GM12873 (cell line): ENCODE results near the gene DCUN1D3.

ENCODE experiments used
- TF ChIP-seq, protein P1 (sequence below): IDR thresholded peaks from 2 replicates; pipeline ENCODE4 v1.5.1; 2012; ENCODE audit warnings: low read depth, mild to moderate bottlenecking, moderate library complexity, low read length, control low read depth; ENCODE audit not compliant: insufficient read depth; ENCODE audit errors: missing control alignments

DCUN1D3 gene

DNA sequence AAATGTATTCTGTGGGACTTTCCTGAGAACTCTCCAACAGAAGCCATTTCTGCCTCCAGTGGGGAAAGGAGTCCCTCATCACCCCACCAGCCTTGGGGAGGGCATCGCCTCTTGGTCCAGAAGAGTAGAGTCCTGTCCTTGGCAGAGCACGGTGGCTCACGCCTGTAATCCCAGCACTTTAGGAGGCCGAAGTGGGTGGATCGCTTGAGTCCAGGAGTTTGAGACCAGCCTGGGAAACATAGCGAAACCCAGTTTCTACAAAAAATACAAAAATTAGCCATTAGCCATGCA is 41.4 kb upstream of the DCUN1D3 start:
- TF ChIP-seq, protein P1, sequence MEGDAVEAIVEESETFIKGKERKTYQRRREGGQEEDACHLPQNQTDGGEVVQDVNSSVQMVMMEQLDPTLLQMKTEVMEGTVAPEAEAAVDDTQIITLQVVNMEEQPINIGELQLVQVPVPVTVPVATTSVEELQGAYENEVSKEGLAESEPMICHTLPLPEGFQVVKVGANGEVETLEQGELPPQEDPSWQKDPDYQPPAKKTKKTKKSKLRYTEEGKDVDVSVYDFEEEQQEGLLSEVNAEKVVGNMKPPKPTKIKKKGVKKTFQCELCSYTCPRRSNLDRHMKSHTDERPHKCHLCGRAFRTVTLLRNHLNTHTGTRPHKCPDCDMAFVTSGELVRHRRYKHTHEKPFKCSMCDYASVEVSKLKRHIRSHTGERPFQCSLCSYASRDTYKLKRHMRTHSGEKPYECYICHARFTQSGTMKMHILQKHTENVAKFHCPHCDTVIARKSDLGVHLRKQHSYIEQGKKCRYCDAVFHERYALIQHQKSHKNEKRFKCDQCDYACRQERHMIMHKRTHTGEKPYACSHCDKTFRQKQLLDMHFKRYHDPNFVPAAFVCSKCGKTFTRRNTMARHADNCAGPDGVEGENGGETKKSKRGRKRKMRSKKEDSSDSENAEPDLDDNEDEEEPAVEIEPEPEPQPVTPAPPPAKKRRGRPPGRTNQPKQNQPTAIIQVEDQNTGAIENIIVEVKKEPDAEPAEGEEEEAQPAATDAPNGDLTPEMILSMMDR: no peak

DNA sequence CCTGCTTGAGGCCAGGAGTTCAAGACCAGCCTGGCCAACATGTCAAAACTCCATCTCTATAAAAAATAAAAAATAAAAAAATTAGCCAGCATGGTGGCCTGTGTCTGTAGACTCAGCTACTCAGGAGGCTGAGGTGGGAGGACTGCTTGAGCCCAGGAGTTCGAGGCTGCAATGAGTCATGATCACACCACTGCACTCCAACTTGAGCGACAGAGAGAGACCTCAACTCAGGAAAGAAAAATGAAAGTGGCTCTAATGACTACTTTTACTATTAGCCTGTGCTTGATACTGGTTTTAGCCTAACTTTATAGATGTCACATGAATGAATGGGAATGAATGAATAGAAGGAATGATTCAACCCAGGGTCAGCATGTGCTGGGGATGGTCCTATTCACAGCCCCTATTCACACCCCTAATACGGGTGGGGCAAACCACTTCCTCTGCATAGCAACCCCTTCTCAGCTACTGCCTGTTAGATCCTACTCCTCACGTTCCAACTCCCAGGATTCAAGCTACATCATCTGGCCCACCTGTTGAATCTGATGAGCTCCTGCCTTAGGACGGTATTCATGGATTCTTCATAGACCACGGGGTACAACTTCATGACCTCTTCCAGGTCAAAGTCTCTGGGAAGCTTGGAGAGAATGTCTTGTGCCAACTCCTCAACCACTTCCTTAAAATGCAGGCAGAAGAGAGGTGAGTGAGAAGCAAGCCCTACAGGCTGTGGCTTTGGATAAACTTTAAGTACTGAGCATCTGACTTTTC is 40.9 kb upstream of the DCUN1D3 start:
- TF ChIP-seq, protein P1: no peak

DNA sequence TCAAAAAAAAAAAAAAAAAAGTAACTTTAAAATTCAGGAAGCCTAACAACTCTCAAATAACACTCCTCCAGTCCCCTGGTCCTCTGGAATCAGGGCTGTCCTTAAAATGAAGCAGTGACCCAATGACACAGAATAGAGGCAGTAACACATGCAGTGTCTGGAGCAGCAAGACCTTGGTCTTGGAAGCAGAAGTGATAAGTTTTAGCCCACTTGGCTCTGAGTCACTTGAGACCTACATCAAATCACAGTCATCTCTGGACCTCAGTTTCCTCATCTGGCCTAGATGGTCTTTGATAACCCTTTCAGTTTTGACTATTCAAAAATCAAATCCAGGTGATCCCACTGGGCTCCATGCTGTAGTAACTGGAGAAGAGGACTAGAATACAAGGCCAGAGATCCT is 39.5 kb upstream of the DCUN1D3 start:
- TF ChIP-seq, protein P1: no peak

DNA sequence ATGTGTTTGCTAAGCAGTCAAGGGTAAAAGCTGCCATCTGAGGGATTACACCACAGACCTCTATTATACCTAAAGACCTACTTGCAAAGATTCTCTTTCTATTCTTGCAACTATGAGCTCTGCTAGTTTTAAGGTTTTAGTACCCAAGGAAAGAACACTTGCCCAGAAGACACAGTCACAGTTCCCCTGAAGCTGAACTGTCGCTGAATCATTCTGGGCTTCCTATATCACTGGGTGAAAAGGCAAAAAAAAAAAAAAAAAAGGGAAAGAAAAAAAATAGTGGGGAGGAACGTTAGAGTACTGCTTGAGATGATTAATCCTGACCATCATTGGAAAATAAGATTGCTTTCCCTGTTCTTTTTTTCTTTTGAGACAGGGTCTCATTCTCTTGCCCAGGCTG is 38.3 kb upstream of the DCUN1D3 start:
- TF ChIP-seq, protein P1: no peak

DNA sequence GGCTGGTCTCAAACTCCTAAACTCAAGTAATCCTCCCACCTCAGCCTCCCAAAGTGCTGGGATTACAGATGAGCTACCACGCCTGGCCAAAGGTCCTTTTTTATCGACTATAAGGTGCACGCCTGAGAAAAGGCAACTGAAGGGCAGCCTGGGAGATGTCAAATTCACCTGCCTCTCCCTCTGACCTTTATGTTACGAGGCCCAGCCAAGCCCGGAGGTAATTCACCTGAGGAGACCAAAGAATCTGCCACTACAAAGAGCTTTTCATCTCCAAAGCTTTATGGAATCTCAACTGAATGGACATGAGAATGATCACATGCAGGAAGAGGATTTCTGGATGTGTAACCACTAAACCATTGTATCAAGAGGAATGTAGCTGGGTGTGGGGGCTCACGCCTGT is 37.6 kb upstream of the DCUN1D3 start:
- TF ChIP-seq, protein P1: no peak

DNA sequence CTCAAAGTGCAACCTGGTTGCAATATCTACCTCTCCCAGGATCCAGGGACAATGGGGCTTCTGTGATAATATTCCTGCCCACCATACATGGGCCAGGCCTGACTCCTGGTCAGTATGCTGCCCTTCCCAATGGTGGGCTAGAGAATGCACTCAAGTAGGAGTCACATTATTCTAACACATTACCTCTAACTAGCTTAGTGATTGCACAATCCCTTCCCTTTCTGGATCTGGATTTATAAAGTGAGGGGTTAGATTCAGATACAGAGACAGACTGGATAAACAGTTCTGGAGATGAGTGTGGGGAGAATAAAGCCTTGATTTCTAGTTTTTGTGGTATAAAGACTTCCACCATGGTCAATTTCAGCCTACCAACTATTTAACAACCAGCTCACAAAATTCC is 33.4 kb upstream of the DCUN1D3 start:
- TF ChIP-seq, protein P1: no peak

DNA sequence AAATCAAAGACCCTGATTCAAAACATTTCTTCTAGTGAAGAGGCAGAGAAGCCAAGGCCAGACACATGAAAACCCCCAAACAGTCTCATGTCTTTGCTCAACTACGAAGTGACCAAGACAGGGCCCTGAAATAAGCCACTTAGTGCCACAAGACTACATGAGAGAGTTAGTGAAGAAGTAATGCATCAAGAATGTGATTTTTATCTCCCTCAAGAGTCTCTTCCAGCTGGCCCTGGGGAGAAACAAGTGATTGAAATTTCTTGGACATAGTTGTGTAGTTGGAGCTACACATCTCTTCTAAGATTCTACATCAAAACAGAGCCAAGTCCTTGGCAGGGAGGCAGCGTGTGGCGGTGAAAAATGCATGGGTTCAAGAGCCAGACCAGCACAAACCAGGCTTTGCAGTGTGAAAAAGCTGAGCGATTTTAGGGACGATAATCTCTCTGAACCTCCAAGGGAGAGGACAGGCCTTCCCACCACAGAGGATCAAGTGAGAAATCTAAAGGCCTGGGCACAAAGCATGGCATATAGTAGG is 31.0 kb upstream of the DCUN1D3 start:
- TF ChIP-seq, protein P1: no peak

DNA sequence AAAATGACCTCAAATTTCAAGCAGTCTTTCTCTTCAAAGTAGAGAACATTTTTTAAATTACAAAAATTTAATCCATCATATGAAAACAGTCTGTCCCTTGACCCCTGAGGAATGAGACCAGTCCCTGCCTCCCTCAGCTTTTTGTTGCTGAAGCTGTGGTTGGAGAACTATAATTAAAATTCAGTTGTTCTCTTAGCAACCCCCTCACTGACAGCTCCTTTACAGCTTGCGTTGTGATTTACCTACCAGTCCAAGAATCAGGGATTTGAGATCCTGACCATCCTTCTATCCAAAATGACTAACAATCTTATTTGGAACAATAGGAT is 30.2 kb upstream of the DCUN1D3 start:
- TF ChIP-seq, protein P1: no peak
